GM12864 (cell line): Measurements from ENCODE around the gene KRCC1.

Experiments
- DNase-seq: peaks from one replicate; pipeline ENCODE4 v3.0.0-alpha.2; 2011; ENCODE audit warnings: low read depth
- H3K4me3 ChIP-seq: 2 replicates; pipeline ENCODE4 v1.5.1; 2011; ENCODE audit warnings: mild to moderate bottlenecking, low read depth, low read length, control low read depth
- TF ChIP-seq, protein P1 (sequence below): IDR thresholded peaks from 2 replicates; pipeline ENCODE4 v1.5.1; 2011; ENCODE audit warnings: low read depth, mild to moderate bottlenecking, moderate library complexity, low read length, control low read depth, inconsistent platforms; ENCODE audit errors: missing control alignments

Gene KRCC1

DNA sequence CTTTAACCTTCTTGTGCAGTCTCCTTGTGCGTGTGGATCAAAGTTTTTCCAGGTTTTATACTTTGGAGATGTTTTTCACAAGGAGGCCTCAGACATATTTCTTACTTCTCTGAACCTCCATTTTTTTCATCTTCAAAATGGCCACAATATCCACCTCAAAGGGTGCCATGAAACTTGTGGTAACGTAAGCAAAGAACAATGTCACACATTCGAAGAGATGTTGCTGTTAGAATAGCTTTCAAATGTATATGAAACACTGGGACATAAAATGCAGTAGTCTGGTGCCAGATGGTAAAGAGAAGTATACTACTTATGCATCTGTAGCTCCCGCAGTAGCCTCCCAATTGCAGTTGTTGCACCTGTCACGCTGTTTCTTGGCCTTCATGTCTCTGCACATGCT, 2.6 kb upstream of the KRCC1 start:
- TF ChIP-seq, protein P1, sequence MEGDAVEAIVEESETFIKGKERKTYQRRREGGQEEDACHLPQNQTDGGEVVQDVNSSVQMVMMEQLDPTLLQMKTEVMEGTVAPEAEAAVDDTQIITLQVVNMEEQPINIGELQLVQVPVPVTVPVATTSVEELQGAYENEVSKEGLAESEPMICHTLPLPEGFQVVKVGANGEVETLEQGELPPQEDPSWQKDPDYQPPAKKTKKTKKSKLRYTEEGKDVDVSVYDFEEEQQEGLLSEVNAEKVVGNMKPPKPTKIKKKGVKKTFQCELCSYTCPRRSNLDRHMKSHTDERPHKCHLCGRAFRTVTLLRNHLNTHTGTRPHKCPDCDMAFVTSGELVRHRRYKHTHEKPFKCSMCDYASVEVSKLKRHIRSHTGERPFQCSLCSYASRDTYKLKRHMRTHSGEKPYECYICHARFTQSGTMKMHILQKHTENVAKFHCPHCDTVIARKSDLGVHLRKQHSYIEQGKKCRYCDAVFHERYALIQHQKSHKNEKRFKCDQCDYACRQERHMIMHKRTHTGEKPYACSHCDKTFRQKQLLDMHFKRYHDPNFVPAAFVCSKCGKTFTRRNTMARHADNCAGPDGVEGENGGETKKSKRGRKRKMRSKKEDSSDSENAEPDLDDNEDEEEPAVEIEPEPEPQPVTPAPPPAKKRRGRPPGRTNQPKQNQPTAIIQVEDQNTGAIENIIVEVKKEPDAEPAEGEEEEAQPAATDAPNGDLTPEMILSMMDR = no peak
- H3K4me3 ChIP-seq = no peak overlapping the region
- DNase-seq = no peak

DNA sequence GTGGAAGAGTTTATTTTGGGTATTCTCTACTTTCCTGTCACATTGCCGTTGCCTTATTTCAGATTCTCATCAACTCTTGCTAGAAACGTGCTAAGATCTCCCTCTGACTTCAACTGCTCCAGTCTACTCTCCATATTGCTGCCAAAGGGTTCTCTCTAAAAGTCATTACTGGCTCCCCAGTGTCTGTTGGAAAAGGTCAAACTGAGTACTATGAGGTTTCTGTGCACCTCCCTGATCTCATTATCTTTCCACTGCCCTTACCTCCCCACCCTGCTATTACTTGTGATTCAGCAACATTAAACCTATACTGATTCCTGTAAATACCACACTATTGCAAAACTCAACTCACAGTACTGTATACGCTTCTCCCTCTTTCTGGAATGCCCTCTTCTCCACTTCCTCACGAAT, 1.9 kb upstream of the KRCC1 start:
- no peak overlapping the region for H3K4me3 ChIP-seq
- DNase-seq = no peak
- TF ChIP-seq, protein P1 = no peak

- no peak for DNase-seq
- TF ChIP-seq, protein P1 = no peak
- peak overlapping the region; percentile 96 for H3K4me3 ChIP-seq
These were observed 707 bp downstream of the KRCC1 start for GRCh38 chr2:88054782-88055370.

DNA sequence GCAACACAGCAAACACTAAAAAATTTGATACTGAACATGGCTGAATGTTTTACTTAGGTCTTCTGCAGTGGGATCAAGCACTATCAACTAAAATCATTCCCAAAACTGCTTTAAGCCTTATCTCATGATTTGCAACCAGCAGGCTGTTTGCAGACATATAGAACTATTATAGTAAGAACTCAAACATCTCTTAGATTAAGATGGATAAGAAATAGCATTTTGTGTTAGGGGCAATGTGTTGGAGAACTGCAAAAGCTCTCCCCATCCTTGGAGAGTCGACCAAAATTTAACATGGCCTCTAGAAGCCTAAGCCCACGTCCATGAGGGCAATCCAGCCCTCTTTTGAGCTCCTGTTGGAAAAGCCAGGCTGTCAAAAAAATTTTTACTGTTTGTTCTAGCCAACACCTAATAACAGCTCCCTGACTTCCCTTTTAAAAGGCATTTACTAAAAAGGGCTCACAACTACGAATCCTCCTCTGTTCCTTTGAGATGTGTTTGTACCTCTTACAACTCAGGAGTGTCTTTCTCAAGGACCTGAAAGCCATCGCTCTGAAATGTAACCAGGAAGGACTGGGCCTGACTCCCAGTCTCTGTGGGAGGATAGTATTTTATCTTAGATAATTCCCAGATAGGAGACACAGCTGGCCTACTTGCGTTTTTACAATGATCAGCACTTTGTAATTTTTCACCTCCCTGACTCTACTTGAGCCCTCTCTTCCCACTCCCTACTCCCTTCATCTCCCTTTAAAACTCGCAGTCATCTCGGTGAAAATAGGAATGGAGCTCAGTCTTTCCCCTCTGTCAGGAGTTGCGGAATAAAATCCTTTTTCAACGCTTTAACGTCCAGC, 1.4 kb downstream of the KRCC1 start:
- DNase-seq = no peak
- peak overlapping the region; percentile 96 for H3K4me3 ChIP-seq
- TF ChIP-seq, protein P1 = no peak

DNA sequence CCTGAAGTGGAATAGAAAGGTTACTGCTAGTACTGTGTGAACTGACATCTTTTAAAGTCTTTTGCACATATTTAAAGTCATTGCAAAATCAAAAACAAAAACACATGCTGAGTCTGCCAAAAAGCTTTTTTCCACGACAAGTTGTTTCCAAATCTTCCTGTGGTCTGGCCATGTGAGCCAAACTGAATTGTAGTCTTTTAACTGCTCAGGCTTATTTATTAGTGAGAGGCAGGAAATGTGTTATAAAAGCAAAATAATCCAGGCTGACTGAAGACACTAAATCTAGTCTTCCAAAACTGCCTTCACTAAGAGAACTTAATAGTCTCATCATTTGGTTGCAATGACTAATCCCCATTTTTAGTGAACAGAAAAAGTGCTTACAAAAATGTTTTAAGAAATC, 2.3 kb downstream of the KRCC1 start:
- DNase-seq = no peak

GRCh38 chr2:88051792-88052191, 3.8 kb downstream of the KRCC1 start:
- no peak for DNase-seq
- H3K4me3 ChIP-seq = no peak overlapping the region
- TF ChIP-seq, protein P1 = no peak

More for the DNA sequence above, 2.3 kb downstream of the KRCC1 start:
- no peak overlapping the region; the same call in 1 of the 2 replicates for H3K4me3 ChIP-seq
- TF ChIP-seq, protein P1 = no peak
